Cardiac fibroblast (primary cell): ENCODE measurements around the gene FNDC8.
A peak's percentile ranks its signal among the peaks of the same experiment; 100 is the strongest.

Experiments used
- DNase-seq, 2 donors: peaks; one replicate each; pipeline versions ENCODE4 v3.0.0 to v3.0.0-alpha.2; 2010; ENCODE audit warnings: low read depth in 2 of 2
- H3K4me3 ChIP-seq, 2 donors: replicated peaks in 1 of 2; 1 replicate in 1 of 2; 2 replicates in 1 of 2; pipeline ENCODE4 v1.5.1; 2011; ENCODE audit warnings: low read depth in 2 of 2, low read length in 2 of 2, mild to moderate bottlenecking in 2 of 2, moderate library complexity in 1 of 2
- CTCF ChIP-seq: IDR thresholded peaks from one replicate; pipeline ENCODE4 v1.5.1; 2011; ENCODE audit warnings: low read depth, mild to moderate bottlenecking, low read length, inconsistent platforms

FNDC8 gene

GRCh38 chr17:35160354-35161201 lies 39.2 kb downstream of the FNDC8 start:
- H3K4me3 ChIP-seq = no peak overlapping the region
- no peak for DNase-seq
- TF ChIP-seq CTCF = no peak

DNA sequence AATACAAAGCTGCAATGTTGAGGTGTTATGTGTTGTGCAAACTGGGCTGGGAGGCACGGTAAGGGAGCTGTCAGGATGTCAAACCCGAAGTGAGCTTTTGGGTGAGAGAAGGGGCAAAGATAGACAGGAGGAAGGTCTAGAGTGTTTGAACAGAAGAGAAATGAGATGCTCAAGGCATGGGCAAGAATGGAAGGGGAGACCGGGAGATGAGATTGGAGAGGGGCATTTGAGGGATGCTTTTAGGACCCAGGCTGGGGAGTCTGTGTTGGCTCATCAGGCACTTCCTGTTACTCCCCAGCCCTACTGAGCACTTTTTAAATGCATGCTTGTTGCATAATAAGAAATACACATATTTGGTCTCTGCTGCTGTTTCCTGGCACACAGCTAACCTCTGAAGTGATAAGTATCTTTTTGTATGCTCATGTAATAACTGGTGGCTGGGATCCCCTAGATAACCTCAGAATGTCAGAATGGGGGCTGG lies 39.9 kb downstream of the FNDC8 start:
- DNase-seq = peak in 1 of 2 donors; percentile 11
- no peak overlapping the region for H3K4me3 ChIP-seq
- no peak for TF ChIP-seq CTCF

DNA sequence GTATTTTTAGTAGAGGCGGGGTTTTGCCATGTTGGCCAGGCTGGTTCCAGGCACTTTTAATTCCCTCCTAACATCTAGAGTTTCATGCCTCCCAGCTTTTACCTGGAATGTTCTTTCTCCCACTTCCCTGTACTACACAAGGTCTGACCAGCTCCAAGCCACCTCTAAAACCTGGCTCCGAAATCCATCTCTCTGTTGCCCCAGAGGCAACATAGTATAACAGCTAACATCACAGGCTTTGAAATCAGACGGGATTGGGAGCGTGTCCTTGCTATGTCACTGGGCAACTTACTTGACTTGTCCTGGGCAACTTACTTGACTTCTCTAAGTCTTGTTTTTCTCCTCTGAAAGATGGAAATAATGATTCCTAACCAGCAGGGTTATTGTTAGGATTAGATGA lies 41.3 kb downstream of the FNDC8 start:
- H3K4me3 ChIP-seq = no peak overlapping the region
- no peak for TF ChIP-seq CTCF
- no peak for DNase-seq

- no peak for DNase-seq
- no peak for TF ChIP-seq CTCF
- no peak overlapping the region for H3K4me3 ChIP-seq
Measured at GRCh38 chr17:35163886-35164285, 42.5 kb downstream of the FNDC8 start.

GRCh38 chr17:35164716-35165115 lies 43.3 kb downstream of the FNDC8 start:
- no peak for TF ChIP-seq CTCF
- H3K4me3 ChIP-seq = no peak overlapping the region
- DNase-seq = no peak

GRCh38 chr17:35166526-35166925 lies 45.1 kb downstream of the FNDC8 start:
- no peak for DNase-seq

More at GRCh38 chr17:35166526-35166925, 45.1 kb downstream of the FNDC8 start:
- TF ChIP-seq CTCF = no peak
- no peak overlapping the region for H3K4me3 ChIP-seq
